Erythroblast (primary cell): Measurements from ENCODE around the gene TEX19.

Source experiments
- GATA1 ChIP-seq: IDR thresholded peaks from 2 replicates; pipeline ENCODE4 v1.6.1; 2011; ENCODE audit warnings: low read depth, mild to moderate bottlenecking, control low read depth, low read length, moderate library complexity
- POLR2A ChIP-seq: IDR thresholded peaks from 2 replicates; pipeline ENCODE4 v1.6.1; 2011; ENCODE audit warnings: mild to moderate bottlenecking, low read length

- no peak for TF ChIP-seq POLR2A
- TF ChIP-seq GATA1: no peak
Measured at GRCh38 chr17:82320140-82320840, 38.8 kb upstream of the TEX19 start.
